Bone marrow (tissue), 2 donors: ENCODE data around the gene CCSAP.
"Not testable (repeated sequence)": the region's sequence is repeated elsewhere in the genome, so short reads cannot be mapped to it uniquely, and the experiment has no call there.

Experiments
- DNase-seq, 2 donors: peaks; one replicate each; lab custom pipeline; 2025; lab: John Stamatoyannopoulos, UW

The CCSAP gene

DNA sequence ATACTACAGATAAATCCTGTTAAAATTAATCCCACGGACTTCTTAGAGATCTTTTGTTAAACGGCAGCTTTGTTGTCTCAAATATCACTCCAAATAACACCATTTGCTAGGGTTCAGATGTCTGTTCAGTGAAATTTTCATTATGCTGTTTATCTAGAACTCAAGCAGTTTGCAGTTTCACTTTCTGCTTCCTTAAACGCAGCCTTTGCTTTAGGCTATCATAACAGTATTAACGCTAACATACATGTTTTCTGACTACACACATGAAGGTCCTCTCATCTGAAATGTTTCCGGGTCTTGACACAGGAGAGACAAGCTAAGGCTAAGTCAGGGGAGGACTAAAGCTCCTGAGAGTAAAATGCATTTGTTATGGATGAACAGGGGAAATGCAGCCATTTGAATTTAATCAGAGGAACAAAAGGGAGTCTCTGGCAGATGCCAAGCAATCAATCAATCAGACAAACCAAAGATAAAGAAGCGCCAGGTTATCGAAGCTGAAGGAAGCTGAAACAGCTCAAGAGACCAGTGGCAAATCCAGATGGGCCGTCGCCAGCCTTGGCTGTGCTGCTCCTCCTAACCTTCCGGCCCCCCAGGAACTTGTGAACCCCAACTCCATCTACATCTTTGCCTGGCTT, 16.9 kb downstream of the CCSAP start:
- no peak for DNase-seq

GRCh38 chr1:229325401-229325800, 17.4 kb downstream of the CCSAP start:
- DNase-seq, result no peak

GRCh38 chr1:229323885-229324553, 18.8 kb downstream of the CCSAP start:
- no peak for DNase-seq

DNA sequence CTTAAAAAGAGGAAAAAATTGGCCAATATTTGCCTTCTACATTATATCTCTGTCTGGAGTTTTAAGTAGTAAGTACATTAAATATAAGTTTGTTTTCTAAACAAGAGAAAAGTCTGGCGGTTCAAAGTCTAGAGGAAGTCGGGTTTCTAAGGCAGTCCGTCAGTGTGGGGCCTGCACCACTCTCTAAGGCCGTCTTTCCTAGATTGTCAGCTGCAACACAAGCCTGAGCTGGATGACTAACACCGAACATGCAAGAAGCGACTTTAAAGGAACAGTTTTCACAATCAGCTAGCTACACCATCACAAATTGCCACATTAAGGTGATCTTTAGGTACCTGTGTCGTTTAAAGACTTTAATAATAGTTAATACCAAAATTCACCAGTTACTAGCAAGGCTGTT, 19.6 kb downstream of the CCSAP start:
- no peak for DNase-seq

DNA sequence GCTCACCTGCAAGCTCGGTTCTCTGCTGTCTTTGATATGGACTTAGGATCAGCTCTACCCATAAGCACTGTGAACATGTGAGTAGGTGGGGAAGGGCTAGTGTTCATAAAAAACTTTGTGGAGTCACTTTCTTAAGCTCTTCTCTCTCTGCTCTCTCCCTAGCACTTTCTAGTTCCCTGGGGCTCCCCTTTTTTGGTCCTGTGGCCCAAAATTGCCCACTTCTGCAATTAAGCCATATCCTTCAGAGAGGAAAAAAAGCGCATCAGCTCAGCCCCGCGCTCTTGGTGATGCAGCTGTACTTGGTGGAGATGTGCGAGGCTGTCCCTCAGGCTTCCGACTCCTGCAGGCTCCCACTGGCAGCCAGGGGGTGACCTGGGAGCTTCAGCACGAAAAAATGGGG, 23.4 kb downstream of the CCSAP start:
- no peak for DNase-seq

GRCh38 chr1:229318056-229318455, 24.8 kb downstream of the CCSAP start:
- no peak for DNase-seq

DNA sequence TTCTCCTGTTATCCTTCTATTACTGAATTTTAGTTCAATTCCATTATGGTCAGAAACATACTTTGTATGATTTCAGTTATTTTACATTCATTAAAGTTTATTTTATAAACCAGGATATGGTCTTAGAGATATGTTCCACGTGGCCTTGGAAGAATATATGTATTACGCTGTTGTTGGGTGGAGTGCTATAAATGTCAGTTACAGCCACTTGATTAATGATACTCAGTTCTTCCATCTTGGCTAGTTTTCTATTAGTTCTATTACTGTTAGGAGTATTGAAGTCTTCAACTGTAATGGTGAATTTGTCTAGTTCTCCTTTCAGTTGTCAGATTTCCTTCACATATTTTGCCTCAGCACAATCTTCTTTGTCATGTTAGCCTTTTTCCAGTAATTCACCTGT, 26.7 kb downstream of the CCSAP start:
- no peak for DNase-seq

GRCh38 chr1:229310833-229311232, 32.0 kb downstream of the CCSAP start:
- DNase-seq, result no peak

DNA sequence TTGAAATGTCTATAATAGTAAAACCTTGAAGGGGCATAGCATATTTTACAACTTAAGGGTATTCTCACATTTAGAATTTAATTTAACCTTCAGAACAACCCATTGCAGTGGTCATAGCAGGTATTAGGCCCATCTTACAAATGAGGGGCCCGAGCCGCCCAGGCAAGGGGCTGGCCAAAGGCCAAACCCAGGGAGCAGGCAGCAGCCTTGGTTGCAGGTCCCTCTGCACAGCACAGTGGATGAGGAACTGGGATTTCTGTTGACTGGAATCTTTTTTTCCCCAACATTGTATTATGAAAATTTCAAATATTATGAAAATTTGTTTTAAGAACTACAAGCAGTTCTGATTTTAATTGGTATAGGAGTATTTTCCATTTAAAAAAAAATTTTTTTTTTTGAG, 33.2 kb downstream of the CCSAP start:
- DNase-seq, result no peak

DNA sequence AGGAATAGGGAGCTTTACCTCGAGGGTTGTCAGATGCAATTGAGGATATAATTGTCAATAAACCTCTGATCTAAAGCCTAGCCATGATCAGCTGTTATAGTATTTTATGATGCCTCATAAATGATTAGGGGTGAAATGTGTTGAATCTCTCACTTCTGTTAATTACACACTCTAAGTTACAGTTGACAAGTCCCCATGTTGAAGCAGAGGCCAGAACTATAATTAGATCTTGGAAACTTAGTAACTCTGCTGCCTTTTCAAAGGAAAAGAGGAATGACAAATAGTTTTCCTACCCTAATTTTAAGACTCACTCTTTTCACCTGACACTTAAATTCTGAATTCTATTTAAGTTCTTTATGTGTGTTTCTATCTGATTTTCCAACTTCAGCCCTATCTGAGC, 33.8 kb downstream of the CCSAP start:
- DNase-seq, result no peak

DNA sequence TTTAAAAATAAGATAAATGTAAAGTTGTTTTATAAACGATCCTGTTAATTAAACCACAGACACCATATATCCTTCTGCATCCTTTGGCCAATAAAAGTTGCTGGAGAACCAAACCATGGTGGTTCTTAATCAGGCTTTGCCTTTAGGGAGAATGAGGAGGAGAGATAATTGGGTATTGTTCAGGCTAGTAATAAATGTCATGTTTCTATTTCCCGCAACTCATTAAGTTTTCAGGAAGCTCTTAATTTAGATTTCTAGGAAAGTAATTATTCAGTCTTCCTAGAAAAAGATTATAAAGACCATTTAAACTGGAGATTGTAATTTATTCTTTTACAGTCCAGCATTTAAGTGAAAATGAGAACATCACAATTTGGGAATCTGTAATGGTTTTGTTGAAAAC, 37.5 kb downstream of the CCSAP start:
- DNase-seq, result no peak

GRCh38 chr1:229303855-229304254, 39.0 kb downstream of the CCSAP start:
- DNase-seq, result no peak

DNA sequence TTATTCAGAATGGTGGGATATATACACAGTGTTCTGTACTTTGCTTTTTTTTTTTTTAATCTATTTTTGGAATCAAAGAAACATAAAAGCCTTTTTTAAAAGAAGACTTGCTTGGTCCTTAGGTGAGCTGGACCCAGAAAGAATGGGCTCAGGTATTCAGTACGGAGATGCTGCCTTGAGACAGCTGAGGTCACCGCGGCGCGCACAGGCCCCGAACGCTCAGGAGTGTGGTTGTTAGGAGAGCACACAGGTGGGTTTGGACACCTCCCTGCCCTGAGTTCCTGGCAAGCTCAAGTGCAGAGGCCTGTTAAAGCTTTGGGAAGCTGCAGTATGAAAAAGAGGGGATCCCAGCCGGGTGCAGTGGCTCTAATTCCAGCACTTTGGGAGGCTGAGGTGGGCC, 40.1 kb downstream of the CCSAP start:
- DNase-seq, result no peak

- DNase-seq, result no peak
Measured at GRCh38 chr1:229300099-229300757, 42.6 kb downstream of the CCSAP start.

DNA sequence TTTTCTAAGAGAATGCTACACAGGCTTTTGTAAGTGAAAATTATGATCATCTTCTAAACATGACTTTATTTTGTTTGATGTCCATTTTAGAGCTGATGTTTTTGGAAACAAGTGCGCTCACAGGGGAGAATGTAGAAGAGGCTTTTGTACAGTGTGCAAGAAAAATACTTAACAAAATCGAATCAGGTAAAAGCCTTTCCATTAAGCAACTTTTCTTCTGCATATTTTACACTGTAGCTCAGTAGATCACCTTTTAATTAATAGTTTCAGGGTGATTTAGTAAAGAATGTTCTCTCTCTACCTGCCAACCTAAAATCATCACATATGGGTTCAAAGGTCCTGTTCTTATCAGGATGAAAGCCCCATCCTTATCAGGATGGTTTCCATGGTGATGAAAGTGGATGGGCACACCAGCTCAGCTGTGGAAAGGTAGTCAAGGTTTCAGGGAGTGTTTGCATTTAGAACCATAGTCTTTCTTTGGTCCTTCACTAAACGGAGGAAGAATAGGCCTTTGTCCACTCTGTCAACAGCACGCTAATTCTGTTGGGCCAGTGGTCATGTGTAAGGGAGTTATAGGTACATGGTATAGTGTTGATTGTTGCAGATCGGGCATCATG, 43.9 kb downstream of the CCSAP start:
- no peak for DNase-seq

DNA sequence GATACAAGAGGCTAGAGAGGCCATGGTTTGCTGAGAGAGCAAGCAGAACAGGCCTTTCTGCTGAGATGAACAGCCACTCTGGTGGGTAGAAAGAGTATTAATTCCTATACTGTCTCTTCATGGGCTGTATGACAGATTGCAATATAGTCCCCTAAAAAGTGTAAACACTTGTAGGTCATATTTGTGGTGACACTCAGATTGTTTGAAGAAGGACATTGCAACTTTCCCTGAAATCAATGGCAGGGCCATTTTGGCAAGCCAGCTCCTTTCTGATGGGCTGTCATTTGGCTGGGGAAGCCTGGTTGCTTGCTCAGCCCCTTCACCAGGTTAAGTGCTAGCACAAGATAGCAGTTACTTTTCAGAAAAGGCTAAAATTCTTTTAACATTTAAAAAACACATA, 44.4 kb downstream of the CCSAP start:
- no peak for DNase-seq

DNA sequence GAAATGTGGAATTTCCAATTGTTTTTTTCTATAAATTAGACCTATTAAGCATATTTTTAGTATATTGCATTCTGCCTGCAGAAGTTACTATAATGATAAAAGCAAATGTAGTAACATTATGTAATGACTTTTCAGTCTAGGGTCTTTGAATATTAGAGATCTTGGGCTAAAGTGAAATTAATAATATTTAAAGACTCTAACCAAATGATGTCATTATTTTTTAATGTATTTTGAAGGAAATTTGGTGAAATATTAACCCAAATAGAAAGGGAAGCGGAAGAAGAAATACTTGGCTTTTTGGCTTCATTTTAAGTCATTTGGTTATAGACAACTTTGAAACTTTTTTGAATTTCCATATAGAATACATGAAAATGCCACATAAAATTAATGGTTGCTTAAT, 45.1 kb downstream of the CCSAP start:
- no peak for DNase-seq

DNA sequence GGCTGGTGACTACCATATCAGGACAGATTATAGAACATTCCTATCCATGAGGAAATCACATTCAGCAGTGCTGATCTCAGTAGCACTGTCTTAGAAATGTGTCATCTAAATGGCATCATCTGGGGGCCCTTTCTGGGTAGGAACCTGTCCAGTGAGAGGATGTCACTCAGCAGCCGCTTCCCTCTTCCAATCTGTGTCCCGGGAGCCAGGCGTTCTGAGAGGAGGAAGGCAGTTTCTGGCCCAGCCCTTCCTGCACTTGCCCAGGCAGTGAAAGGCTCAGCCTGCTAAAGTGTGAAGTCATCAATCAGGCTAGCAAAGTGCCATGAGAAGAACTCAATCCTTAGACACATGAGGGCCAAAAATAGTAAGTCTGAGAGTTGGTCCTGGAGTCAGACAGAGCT, 46.3 kb downstream of the CCSAP start:
- no peak for DNase-seq

GRCh38 chr1:229295745-229296144, 47.1 kb downstream of the CCSAP start:
- DNase-seq, result no peak

DNA sequence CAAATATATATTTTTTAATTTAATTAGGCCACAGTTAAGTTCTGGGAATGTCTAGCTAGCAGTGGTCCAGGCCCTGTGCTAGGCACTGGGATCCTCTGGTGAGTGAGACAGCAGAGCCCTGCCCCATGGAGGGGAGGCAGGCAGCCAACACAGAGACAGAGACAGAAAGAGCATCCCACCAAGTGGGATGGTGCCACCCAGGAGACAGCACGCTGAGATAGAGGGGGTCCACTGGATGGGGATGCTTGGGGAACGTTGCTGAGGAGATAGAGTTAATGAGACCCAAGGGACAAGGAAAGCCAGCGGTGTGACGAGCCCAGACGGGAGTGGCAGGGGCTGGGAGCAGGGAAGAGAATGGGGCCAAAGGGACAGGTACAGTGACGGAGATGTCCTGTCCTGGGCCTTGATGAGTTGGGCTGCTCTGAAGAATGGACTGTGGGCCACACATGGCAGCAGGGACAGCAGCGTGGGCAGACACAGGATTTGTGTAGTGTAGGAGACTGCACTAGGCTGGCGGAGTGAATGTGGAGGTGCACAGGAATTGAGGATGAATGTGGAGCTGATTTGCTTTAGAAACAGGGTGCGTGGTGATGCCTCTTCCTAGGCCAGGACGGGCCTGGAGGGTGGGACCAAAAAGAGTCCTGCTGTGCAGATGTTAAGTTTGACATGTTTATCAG, 49.2 kb downstream of the CCSAP start:
- no peak for DNase-seq

- not testable (repeated sequence) for DNase-seq
Measured at GRCh38 chr1:229291686-229292085, 51.2 kb downstream of the CCSAP start.

DNA sequence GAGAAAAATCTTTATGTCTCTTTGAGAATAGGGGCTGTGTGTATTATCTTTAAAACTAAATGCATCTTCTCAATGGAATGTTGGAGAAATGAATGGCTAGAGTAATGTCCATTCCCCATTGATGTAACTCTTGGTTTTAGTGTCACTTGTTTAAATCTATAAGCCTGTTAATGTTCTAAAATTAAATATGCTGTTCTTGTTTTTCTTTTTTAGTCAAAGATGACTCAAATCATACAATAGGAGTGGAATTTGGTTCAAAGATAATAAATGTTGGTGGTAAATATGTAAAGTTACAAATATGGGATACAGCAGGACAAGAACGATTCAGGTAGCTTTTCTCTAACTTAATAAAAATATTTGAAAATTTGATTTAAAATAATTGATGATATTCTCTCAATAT, 54.3 kb downstream of the CCSAP start:
- DNase-seq, result no peak

- DNase-seq, result no peak
Measured at GRCh38 chr1:229287267-229287666, 55.6 kb downstream of the CCSAP start.
